Measurements from ENCODE around the gene GALNTL6. TPM values are rescaled to one million over a fixed set of nuclear protein-coding genes. Genes with fewer than 3 reads are reported as not detected.
"Not testable (repeated sequence)": the region's sequence is repeated elsewhere in the genome, so short reads cannot be mapped to it uniquely, and the experiment has no call there.

The GALNTL6 gene
- total RNA-seq, 1 donor from 2014 or later = 0.34 TPM

GRCh38 chr4:172411149-172411548 lies 597.9 kb downstream of the GALNTL6 start:
- Mint-ChIP-seq H3K27ac (ENCODE audit: unreplicated experiment) (no peak overlapping the region), H3K4me3 (ENCODE audit: unreplicated experiment) (no peak overlapping the region), H3K9me3 (ENCODE audit: unreplicated experiment) (no peaks in the 10 kb centered on the region), H3K4me1 (ENCODE audit: low read depth, unreplicated experiment) (peaks cover 3% of the 10 kb centered on the region), H3K36me3 (ENCODE audit: unreplicated experiment) (no peaks in the 10 kb centered on the region), H3K27me3 (ENCODE audit: unreplicated experiment) (no peaks in the 10 kb centered on the region)
- TF ChIP-seq, protein P1, sequence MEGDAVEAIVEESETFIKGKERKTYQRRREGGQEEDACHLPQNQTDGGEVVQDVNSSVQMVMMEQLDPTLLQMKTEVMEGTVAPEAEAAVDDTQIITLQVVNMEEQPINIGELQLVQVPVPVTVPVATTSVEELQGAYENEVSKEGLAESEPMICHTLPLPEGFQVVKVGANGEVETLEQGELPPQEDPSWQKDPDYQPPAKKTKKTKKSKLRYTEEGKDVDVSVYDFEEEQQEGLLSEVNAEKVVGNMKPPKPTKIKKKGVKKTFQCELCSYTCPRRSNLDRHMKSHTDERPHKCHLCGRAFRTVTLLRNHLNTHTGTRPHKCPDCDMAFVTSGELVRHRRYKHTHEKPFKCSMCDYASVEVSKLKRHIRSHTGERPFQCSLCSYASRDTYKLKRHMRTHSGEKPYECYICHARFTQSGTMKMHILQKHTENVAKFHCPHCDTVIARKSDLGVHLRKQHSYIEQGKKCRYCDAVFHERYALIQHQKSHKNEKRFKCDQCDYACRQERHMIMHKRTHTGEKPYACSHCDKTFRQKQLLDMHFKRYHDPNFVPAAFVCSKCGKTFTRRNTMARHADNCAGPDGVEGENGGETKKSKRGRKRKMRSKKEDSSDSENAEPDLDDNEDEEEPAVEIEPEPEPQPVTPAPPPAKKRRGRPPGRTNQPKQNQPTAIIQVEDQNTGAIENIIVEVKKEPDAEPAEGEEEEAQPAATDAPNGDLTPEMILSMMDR (IDR thresholded peaks at IDR 0.05; ENCODE audit: partially characterized antibody, unreplicated experiment) = no peak
- no peak for DNase-seq

DNA sequence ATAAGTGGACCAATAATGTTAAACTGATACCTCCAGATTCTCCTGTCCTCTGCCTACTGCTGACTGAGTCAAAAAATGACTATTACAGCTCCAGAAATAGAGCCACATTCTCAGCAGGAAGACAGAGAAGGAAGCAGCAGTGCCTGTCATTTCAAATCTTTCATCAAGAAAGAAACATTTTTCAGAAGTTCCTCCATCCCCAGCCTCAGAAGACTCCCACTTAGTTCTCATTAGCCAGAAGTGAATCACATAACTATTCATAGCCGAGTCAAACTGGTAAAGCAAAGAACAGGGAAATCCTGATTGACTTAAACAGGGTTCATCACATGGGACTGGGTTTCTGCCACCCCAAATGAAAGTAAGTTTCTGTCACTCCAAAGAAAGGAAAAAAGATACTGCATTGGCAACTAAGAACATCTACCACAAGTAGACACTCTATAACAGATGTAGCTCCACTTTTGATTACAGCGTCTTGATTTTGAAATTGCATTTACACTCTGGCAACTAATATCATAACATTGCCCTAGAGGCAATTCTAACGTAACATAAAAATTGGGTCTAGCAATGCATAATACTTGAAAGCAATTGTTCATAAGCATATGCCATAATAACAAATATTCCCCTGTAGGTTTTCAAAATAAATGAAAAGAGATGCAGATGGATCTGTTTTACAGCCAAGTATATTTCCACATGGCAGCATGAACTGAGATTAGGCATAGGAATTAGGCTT lies 599.8 kb downstream of the GALNTL6 start:
- no peak for DNase-seq
- Mint-ChIP-seq H3K4me1 (ENCODE audit: low read depth, unreplicated experiment) (peaks cover 3% of the 10 kb centered on the region), H3K9me3 (ENCODE audit: unreplicated experiment) (no peaks in the 10 kb centered on the region), H3K4me3 (ENCODE audit: unreplicated experiment) (no peak overlapping the region), H3K27me3 (ENCODE audit: unreplicated experiment) (no peaks in the 10 kb centered on the region), H3K27ac (ENCODE audit: unreplicated experiment) (no peak overlapping the region), H3K36me3 (ENCODE audit: unreplicated experiment) (no peaks in the 10 kb centered on the region)
- TF ChIP-seq, protein P1 (IDR thresholded peaks at IDR 0.05; ENCODE audit: partially characterized antibody, unreplicated experiment) = no peak

DNA sequence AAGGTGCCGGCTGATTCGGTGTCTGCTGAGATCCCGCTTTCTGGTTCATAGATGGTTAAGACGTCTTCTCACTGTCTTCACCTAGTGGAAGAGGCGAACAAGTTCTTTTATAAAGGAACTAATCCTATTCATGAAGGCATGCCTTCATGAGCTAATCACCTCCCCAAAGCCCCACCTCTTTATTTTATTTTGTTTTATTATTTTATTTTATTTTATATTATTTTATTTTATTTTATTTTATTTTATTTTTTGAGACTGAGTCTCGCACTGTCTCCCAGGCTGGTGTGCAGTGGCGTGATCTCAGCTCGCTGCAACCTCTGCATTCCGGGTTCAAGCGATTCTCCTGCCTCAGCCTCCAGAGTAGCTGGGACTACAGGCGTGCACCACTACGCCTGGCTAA lies 615.8 kb downstream of the GALNTL6 start:
- not testable (repeated sequence) for H3K36me3 Mint-ChIP-seq (ENCODE audit: unreplicated experiment); DNase-seq; H3K4me3 Mint-ChIP-seq (ENCODE audit: unreplicated experiment); H3K27me3 Mint-ChIP-seq (ENCODE audit: unreplicated experiment); H3K9me3 Mint-ChIP-seq (ENCODE audit: unreplicated experiment); H3K4me1 Mint-ChIP-seq (ENCODE audit: low read depth, unreplicated experiment); H3K27ac Mint-ChIP-seq (ENCODE audit: unreplicated experiment)

DNA sequence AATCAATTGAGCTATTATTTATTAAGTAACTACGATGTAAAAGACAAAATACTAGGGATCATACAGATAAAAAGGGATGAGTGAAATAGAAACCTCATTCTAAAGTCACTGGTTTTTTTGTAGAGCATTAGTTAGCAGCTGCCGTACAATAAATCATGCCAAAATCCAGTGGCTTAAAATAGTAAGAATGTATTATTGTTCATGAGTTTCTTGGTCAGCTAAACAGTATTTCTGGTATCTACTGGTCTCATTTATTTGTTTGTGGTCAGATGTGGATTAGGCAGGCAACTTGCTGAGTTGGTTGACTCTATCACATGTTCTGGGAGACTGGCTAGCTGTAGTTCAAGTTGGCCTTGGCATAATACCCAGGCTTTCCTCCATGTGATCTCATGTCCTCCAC lies 667.3 kb downstream of the GALNTL6 start:
- no peak overlapping the region for H3K27ac Mint-ChIP-seq (ENCODE audit: unreplicated experiment)
- peaks cover 5% of the 10 kb centered on the region for H3K4me1 Mint-ChIP-seq (ENCODE audit: low read depth, unreplicated experiment)
- H3K36me3 Mint-ChIP-seq (ENCODE audit: unreplicated experiment) = no peaks in the 10 kb centered on the region

GRCh38 chr4:172481802-172482508 lies 668.8 kb downstream of the GALNTL6 start:
- Mint-ChIP-seq H3K36me3 (ENCODE audit: unreplicated experiment) (no peaks in the 10 kb centered on the region), H3K27me3 (ENCODE audit: unreplicated experiment) (no peaks in the 10 kb centered on the region), H3K4me3 (ENCODE audit: unreplicated experiment) (no peak overlapping the region), H3K4me1 (ENCODE audit: low read depth, unreplicated experiment) (peaks cover 18% of the 10 kb centered on the region), H3K27ac (ENCODE audit: unreplicated experiment) (no peak overlapping the region), H3K9me3 (ENCODE audit: unreplicated experiment) (peaks cover 2% of the 10 kb centered on the region)
- TF ChIP-seq, protein P1 (IDR thresholded peaks at IDR 0.05; ENCODE audit: partially characterized antibody, unreplicated experiment) = no peak
- no peak for DNase-seq

More for the DNA sequence above, 667.3 kb downstream of the GALNTL6 start:
- no peaks in the 10 kb centered on the region for H3K27me3 Mint-ChIP-seq (ENCODE audit: unreplicated experiment)
- TF ChIP-seq, protein P1 (IDR thresholded peaks at IDR 0.05; ENCODE audit: partially characterized antibody, unreplicated experiment) = no peak
- H3K9me3 Mint-ChIP-seq (ENCODE audit: unreplicated experiment) = peaks cover 2% of the 10 kb centered on the region
- no peak for DNase-seq
- H3K4me3 Mint-ChIP-seq (ENCODE audit: unreplicated experiment) = no peak overlapping the region

All from glutamatergic neuron (in vitro differentiated cells).